ENCODE measurements around the gene APBA2.

Gene APBA2

GRCh38 chr15:29093696-29094343 lies 208.0 kb downstream of the APBA2 start:
- DNase-seq = no peak

GRCh38 chr15:29094711-29095110 lies 208.9 kb downstream of the APBA2 start:
- DNase-seq = no peak

- no peak for DNase-seq
These were observed 210.0 kb downstream of the APBA2 start for GRCh38 chr15:29095746-29096145.

GRCh38 chr15:29097168-29097567 lies 211.4 kb downstream of the APBA2 start:
- DNase-seq = no peak

GRCh38 chr15:29097971-29098370 lies 212.2 kb downstream of the APBA2 start:
- DNase-seq = no peak

- no peak for DNase-seq
These were observed 212.9 kb downstream of the APBA2 start for GRCh38 chr15:29098652-29099051.

- DNase-seq = no peak
These were observed 213.5 kb downstream of the APBA2 start for GRCh38 chr15:29099131-29099880.

- DNase-seq = no peak
These were observed 214.8 kb downstream of the APBA2 start for GRCh38 chr15:29100486-29101000.

- no peak for DNase-seq
These were observed 215.7 kb downstream of the APBA2 start for GRCh38 chr15:29101491-29101890.

- peak; percentile 16 to 72 (median 36) for DNase-seq
These were observed 216.5 kb downstream of the APBA2 start for GRCh38 chr15:29102173-29102794.

GRCh38 chr15:29102911-29103823 lies 217.4 kb downstream of the APBA2 start:
- DNase-seq = peak in 1 of 6 experiments; percentile 57

GRCh38 chr15:29103824-29104565 lies 218.2 kb downstream of the APBA2 start:
- peak in 4 of 6 experiments; percentile 22 to 67 (median 44) for DNase-seq

GRCh38 chr15:29104566-29104880 lies 218.7 kb downstream of the APBA2 start:
- DNase-seq = no peak

- DNase-seq = no peak
These were observed 219.5 kb downstream of the APBA2 start for GRCh38 chr15:29105151-29105854.

GRCh38 chr15:29106116-29106515 lies 220.3 kb downstream of the APBA2 start:
- no peak for DNase-seq

- DNase-seq = no peak
These were observed 220.9 kb downstream of the APBA2 start for GRCh38 chr15:29106551-29107290.

GRCh38 chr15:29107291-29107890 lies 221.6 kb downstream of the APBA2 start:
- DNase-seq = no peak

GRCh38 chr15:29107971-29108645 lies 222.3 kb downstream of the APBA2 start:
- DNase-seq = no peak

- no peak for DNase-seq
These were observed 224.0 kb downstream of the APBA2 start for GRCh38 chr15:29109762-29110161.

- no peak for DNase-seq
These were observed 224.4 kb downstream of the APBA2 start for GRCh38 chr15:29110176-29110575.
